Activated CD4-positive, alpha-beta T cell treated with anti-CD3 and anti-CD28 coated beads, Interleukin-2, amount 50 U/mL, for 4 hours (primary cell): ENCODE measurements around the gene TMEM54.

Experiments used
- DNase-seq, 2 experiments: peaks; one replicate each; pipeline ENCODE4 v3.0.0-alpha.2; 2020

Gene TMEM54

DNA sequence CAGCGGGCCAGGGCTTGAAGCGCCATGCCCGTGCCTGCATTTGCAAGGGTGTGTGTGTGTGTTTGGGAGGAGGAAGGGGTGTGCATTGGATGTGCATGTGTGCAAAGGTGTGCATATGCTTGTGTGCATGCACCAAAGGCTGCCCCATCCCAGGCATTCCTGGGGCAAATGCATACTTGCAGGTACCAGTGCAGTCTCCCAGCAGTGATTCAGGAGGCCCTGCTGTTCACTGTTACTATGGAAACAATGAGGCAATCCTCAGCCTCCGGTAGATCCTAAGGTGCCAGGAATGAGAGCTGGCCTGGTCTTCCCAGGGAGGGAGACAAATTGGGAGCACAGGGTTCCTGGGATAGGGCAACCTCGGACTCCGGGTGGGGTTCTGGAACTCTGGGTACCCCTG is 23.0 kb downstream of the TMEM54 start:
- DNase-seq, result no peak

DNA sequence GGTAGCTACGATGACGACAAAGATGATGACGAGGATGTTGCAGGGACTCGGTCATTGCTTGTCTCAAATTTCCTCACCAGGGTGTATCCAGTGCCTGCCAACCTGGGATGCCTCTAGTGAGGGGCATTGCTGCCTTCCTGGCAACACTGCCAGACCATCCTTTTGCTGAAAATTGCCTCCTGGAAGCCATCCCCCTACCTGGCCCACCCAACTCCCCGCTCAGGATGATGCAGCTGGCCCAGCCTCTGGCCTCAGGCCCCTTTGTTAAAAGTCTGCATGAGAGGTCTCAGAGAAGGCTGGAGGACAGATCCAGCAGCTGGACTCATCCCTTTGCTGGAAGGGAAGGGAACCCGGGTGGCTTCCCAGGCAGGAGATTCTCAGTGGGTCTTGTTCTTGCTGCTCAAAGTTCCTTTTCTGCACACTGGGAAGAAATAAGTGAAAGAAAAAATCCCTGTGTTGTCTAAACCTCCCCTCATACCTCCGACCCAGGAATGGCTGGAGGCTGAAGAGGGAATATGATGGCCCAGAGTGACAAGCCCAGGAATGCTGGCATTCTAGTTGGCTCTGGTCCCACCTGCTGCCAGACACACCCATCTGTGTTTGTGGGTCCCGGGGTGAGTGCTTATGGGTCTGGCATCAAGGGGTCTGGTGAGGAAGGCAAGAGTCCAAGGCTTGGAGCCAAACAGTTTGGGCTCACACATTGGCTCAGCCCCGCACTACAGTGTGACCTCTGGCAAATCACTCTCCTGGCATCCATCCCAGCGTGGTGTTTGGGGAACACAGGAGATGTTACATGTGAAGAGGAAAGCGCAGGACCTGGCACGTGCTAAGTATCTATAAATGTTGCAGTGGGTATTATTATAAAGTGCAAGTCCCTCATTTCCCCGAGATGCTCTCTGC is 23.7 kb downstream of the TMEM54 start:
- no peak for DNase-seq

DNA sequence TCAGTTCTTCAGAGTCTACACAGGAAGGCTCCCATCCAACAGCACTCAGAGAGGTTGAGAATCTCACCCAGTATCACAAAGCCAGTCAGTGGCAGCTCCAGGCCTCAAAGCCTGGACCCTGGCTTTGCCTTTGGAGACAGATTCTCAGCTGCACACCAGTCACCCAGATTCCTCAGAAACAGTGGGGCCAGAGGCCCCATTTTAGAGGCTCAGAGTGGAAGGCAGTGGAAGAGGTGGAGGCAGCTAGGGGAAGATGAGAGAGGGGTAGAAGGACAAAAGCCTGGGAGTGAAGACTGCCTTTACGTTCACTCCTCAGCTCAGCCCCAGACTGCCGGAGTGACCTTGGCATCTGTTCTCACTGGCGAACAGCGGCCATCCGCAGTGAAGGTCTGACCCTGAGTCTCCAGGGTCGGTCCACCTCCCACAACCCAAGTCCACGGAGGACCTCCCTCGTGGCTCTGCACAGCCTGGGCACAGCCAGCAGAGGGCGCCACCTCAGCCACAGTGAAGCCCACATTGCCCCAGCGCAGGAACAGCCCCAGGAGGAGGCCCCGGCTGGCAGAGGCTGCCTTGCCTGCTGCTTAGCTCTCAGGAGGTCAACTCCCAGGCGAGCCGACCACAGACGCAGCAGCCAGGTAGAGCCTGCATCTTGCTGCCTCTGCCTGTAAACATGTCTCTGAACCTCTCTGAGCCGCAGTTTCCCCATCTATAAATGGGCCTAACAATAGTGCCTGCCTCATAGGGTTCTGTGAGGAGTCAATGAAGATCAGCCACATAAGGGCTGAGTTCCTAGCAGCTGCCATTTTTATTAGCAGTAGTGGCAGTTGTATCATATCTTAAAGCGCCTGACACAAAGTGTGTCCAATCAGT is 24.6 kb downstream of the TMEM54 start:
- DNase-seq, result peak; percentile 36 to 41

GRCh38 chr1:32874860-32875752 is 26.1 kb downstream of the TMEM54 start:
- no peak for DNase-seq

DNA sequence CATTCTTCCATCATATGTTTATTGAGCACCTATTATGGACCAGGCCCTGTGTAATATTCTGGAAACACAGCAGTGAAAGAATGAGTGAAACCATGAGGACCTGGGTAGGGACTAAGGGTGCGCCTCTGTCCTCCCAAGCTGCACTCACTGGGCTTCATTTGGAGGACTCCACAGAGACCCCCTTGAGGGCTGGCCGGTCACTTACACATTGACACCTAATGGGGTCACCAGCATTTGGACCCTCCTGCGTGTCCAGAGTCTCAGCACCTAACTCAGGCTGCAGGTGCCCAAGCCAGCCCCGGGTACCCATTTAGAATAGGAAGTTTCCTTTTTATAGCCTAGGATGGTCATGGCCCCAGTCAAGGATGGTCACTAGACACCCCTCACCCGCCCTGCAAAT is 27.7 kb downstream of the TMEM54 start:
- no peak for DNase-seq

- no peak for DNase-seq
Measured at GRCh38 chr1:32872192-32872460, 29.1 kb downstream of the TMEM54 start.

GRCh38 chr1:32871364-32872191 is 29.6 kb downstream of the TMEM54 start:
- DNase-seq, result no peak

DNA sequence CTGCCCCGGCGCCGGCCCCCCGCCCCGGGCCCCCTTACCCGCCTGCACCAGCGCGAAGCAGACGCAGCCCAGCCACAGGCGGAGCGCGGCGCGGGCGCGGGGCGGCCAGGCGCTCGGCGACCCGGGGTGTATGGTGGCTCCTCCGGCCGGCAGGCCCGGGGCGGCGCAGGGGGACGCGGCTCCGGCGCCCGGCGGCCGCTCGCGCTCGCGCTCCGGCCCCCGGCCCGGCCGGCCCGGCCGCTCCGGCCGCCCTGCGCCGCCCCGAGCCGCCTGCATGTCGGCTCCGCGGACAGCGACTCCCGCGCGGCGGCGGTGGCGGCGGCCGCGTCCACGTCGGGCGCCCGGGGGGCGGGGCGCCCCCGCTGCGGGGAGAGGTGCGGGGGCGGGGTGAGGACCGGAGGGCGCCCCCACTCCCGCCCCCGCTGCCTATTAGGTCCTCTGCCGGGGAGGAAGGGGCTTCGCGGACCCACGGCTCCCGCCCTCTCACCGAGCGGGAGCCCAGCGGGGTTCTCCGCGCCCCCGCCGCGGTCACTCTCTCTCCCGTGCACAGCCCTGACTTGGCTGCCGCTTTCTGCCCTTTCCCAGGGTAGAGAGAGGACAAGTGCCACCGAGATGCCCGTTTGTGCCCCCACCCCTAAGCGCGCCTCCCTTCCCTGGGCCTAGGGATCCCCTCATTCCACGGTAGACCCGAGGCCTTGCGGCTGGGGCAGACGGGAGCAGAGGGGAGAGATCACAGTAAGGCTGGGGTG is 30.4 kb downstream of the TMEM54 start, which contains the start of gene FNDC5:
Gene FNDC5 (minus strand): TSS at position 298 of the 749 bp plus-strand sequence.
- no peak for DNase-seq

GRCh38 chr1:32869923-32870614 is 31.1 kb downstream of the TMEM54 start:
- DNase-seq, result no peak

DNA sequence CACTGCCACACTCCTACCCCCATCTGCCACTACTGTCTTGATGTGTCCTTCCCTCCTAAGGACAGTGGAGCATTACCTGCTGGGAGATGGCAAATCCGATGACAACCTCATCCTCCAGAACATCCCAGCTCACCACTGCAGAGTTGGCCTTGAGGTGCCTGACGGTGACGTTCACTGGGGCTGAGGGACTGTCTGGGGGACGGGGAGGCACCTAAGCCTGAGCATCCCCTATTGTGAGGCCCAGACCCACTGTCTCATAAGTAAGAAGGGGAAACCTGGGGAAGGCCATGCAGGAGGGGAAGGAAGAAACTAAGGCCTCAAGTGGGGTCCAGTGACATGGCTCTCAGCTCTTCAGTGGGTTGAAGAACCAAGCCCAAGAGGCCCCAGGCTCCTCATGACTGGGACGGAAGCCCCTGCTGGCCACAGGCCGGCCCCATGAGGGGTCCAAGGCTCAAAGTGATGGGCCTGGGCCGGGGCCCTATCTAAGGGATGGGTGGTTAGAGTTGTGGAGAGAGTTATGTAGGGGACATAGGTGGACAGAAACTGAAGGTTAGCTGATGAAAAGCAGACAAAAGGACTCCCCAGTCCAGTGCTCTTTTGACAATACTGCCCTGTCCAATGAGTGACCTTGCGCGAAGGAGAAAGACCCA is 32.3 kb downstream of the TMEM54 start:
- DNase-seq, result no peak

- no peak for DNase-seq
Measured at GRCh38 chr1:32868085-32868484, 33.1 kb downstream of the TMEM54 start.

- DNase-seq, result no peak
Measured at GRCh38 chr1:32867671-32868070, 33.5 kb downstream of the TMEM54 start.

DNA sequence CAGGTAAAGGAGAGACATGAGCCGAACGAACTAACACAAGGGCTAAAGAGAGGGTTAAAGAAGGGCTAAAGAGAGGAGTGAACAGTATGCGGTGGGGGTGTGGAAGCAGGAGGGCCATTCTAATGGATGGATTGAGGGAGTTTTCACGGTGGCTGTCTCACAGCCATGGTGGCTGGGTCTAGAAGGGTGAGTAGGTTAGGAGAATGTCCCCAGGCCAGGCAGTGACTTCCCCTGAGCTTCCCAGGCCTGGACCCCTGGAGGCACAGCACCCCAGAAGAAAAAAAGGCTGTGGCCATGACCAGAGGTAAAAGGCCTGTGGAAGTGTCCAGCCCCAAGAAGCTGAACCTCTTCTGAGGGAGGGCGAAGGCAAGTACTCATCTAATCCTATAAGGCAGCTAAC is 34.0 kb downstream of the TMEM54 start:
- no peak for DNase-seq

DNA sequence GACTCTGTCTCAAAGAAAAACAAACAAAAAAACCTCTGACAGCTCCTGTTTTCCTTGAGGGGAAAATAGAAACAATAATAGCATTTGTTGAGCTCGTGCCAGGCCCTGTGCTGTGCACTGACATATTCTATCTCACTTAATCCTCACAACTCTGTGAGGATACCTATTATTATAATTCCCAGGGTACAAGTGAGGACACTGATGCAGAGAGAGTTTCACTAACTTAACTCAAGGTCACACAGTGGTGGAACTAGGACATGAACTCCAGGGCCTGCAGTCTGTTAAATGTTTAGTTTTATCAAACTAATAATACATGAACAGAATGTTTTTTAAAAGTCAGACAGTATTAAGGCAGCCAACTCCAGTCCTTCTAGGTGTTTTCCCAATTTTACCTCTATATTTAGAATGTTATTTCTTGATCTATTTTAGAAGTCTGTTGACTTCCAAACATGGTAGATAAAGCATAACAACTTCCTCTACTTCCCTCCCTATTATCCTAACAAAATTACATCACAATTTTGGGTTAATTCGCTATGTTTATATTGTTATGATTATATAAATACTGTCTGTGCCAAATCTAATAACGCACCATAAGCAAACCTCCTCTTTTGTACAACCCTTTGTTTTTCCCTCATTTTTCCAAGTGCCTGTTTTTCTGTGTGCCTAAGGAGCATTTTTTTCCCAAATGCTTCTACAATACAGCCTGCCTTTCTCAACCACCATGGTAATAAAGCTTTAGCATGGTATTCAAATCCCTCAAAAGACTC is 35.4 kb downstream of the TMEM54 start:
- no peak for DNase-seq

- no peak for DNase-seq
Measured at GRCh38 chr1:32864375-32865019, 36.7 kb downstream of the TMEM54 start.

DNA sequence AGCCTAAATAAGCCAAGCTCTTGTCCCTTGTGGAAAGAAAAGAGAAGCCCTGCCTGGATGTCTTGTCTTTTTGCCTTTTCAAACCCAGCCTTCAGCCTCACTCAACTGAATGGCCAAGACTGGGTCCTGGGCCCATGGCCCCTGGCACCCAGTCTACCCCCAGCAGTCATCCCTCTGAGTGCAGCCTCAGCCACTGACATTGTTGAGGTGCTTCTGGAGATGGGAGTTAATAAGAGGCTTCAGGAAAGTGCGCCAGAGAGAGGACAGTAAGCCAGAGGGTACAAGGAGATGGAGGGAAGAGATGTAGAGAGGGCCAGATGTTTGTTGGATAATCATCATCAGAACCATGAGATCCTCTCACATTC is 37.3 kb downstream of the TMEM54 start:
- no peak for DNase-seq

GRCh38 chr1:32863218-32863880 is 37.8 kb downstream of the TMEM54 start:
- no peak for DNase-seq
